WTC11 (cell line): ENCODE data around the gene BICDL1. TPM values are rescaled to one million over a fixed set of nuclear protein-coding genes. Genes with fewer than 3 reads are reported as not detected.

ENCODE experiments used
- ATAC-seq: fragments of 200-7000 bp; cut with Tn5 transposase; 2 replicates; pipeline ENCODE4 v1.10.0; 2021; ENCODE audit warnings: mild to moderate bottlenecking, moderate library complexity
- CTCF ChIA-PET: fragments of 300-600 bp; sonication (Branson Sonifier 250); formaldehyde crosslinking; loops from one replicate; lab custom pipeline; 2021; ENCODE audit warnings: antibody characterized with exemption; lab: Charles Lee
- POLR2A ChIA-PET: fragments of 350-600 bp; sonication (Branson Sonifier 250); formaldehyde crosslinking; loops from one replicate; lab custom pipeline; 2021; ENCODE audit warnings: antibody characterized with exemption; lab: Charles Lee
- DNase-seq: peaks from one replicate; pipeline ENCODE4 v3.0.0; 2021; ENCODE audit warnings: low spot score
- H3K27ac Mint-ChIP-seq: 2 replicates; pipeline ENCODE4 v1.8.0; 2021; ENCODE audit warnings: mixed read lengths
- H3K27me3 Mint-ChIP-seq: 2 replicates; pipeline ENCODE4 v1.8.0; 2021; ENCODE audit warnings: low read depth, mild to moderate bottlenecking, moderate library complexity, mixed read lengths
- H3K36me3 Mint-ChIP-seq: 2 replicates; pipeline ENCODE4 v1.8.0; 2021; ENCODE audit warnings: mixed read lengths
- H3K4me1 Mint-ChIP-seq: 2 replicates; pipeline ENCODE4 v1.8.0; 2022; ENCODE audit warnings: mixed read lengths
- H3K4me3 Mint-ChIP-seq: 2 replicates; pipeline ENCODE4 v1.8.0; 2021; ENCODE audit warnings: mild to moderate bottlenecking, moderate library complexity, mixed read lengths
- H3K9me3 Mint-ChIP-seq: 2 replicates; pipeline ENCODE4 v1.8.0; 2021; ENCODE audit warnings: mixed read lengths
- AFF4 ChIP-seq: sonication (generic); formaldehyde crosslinking; IDR thresholded peaks from 2 replicates; pipeline ENCODE4 v1.8.1; 2023; ENCODE audit warnings: mild to moderate bottlenecking, missing genetic modification reagents, borderline replicate concordance
- AR ChIP-seq: fragments of 250-450 bp; sonication (Bioruptor Pico); IDR thresholded peaks from 2 replicates; pipeline ENCODE4 v1.9.0; 2021; ENCODE audit warnings: mild to moderate bottlenecking
- ATF1 ChIP-seq: sonication (generic); formaldehyde crosslinking; IDR thresholded peaks from 2 replicates; pipeline ENCODE4 v1.8.1; 2023; ENCODE audit warnings: mild to moderate bottlenecking, moderate library complexity, missing genetic modification reagents
- ATF2 ChIP-seq: sonication (generic); formaldehyde crosslinking; IDR thresholded peaks from 2 replicates; pipeline ENCODE4 v1.8.1; 2022; ENCODE audit warnings: low read depth, missing genetic modification reagents, borderline replicate concordance
- ATF3 ChIP-seq: sonication (generic); formaldehyde crosslinking; conservative IDR thresholded peaks from 2 replicates; pipeline ENCODE4 v1.8.1; 2022; ENCODE audit warnings: mild to moderate bottlenecking, missing genetic modification reagents
- CREM ChIP-seq: sonication (generic); formaldehyde crosslinking; IDR thresholded peaks from 2 replicates; pipeline ENCODE4 v1.8.1; 2022; ENCODE audit warnings: mild to moderate bottlenecking, missing genetic modification reagents, moderate library complexity
- ERG ChIP-seq: fragments of 250-450 bp; sonication (Bioruptor Pico); IDR thresholded peaks from 2 replicates; pipeline ENCODE4 v1.8.0; 2021; ENCODE audit warnings: mild to moderate bottlenecking
- FOXK1 ChIP-seq: sonication (generic); formaldehyde crosslinking; IDR thresholded peaks from 2 replicates; pipeline ENCODE4 v1.8.0; 2022; ENCODE audit warnings: mild to moderate bottlenecking, moderate library complexity, missing genetic modification reagents
- FOXP1 ChIP-seq: sonication (generic); formaldehyde crosslinking; IDR thresholded peaks from 2 replicates; pipeline ENCODE4 v1.8.0; 2022; ENCODE audit warnings: missing genetic modification reagents, mild to moderate bottlenecking, moderate library complexity, borderline replicate concordance
- HMGA2 ChIP-seq: fragments of 250-450 bp; sonication (Bioruptor Pico); IDR thresholded peaks from 2 replicates; pipeline ENCODE4 v1.4.0; 2021; ENCODE audit warnings: mild to moderate bottlenecking, moderate library complexity
- RORB ChIP-seq: fragments of 250-450 bp; sonication (Bioruptor Pico); IDR thresholded peaks from 2 replicates; pipeline ENCODE4 v1.9.0; 2021; ENCODE audit warnings: mild to moderate bottlenecking
- ZNF138 ChIP-seq: sonication (generic); formaldehyde crosslinking; conservative IDR thresholded peaks from 2 replicates; pipeline ENCODE4 v1.8.1; 2022; ENCODE audit warnings: mild to moderate bottlenecking, moderate library complexity, missing genetic modification reagents
- ZNF512 ChIP-seq: sonication (generic); formaldehyde crosslinking; IDR thresholded peaks from 2 replicates; pipeline ENCODE4 v1.8.1; 2022; ENCODE audit warnings: missing genetic modification reagents, borderline replicate concordance
- ZNF671 ChIP-seq: fragments of 250-450 bp; sonication (Bioruptor Pico); IDR thresholded peaks from 2 replicates; pipeline ENCODE4 v1.8.0; 2021; ENCODE audit warnings: mild to moderate bottlenecking
- total RNA-seq: library from RNA; stranded (reverse); gene quantifications from 3 replicates; pipeline ENCODE4 v1.2.3, GENCODE V29; 2021
- TF ChIP-seq, protein P1 (sequence below): sonication (generic); formaldehyde crosslinking; IDR thresholded peaks from 2 replicates; pipeline ENCODE4 v1.8.0; 2023; ENCODE audit warnings: missing genetic modification reagents
- TF ChIP-seq, protein P2 (sequence below): sonication (generic); formaldehyde crosslinking; IDR thresholded peaks from 2 replicates; pipeline ENCODE4 v1.8.0; 2022; ENCODE audit warnings: mild to moderate bottlenecking, missing genetic modification reagents
- TF ChIP-seq, protein P3 (sequence below): sonication (generic); formaldehyde crosslinking; IDR thresholded peaks from 2 replicates; pipeline ENCODE4 v1.8.0; 2023; ENCODE audit warnings: missing genetic modification reagents, mild to moderate bottlenecking, borderline replicate concordance

The BICDL1 gene
- total RNA-seq, 1 experiment from 2014 or later = 23.1 TPM

- TF ChIP-seq ATF2 (no peak), ZNF138 (no peak), AR (CRISPR knock-in tag) (no peak), ZNF671 (CRISPR knock-in tag) (no peak), FOXP1 (CRISPR knock-in tag) (no peak)
Observed at GRCh38 chr12:119964929-119965328, 24.1 kb upstream of the BICDL1 start (continued).

GRCh38 chr12:119980242-119980641, 8.8 kb upstream of the BICDL1 start:
- Mint-ChIP-seq H3K4me3 (no peak overlapping the region), H3K27ac (no peak overlapping the region), H3K9me3 (no peaks in the 10 kb centered on the region), H3K27me3 (peaks cover 4% of the 10 kb centered on the region), H3K36me3 (no peaks in the 10 kb centered on the region), H3K4me1 (no peaks in the 10 kb centered on the region)
- CTCF ChIA-PET = no interaction called here
- POLR2A ChIA-PET = no interaction called here
- ATAC-seq (no peak), DNase-seq (no peak)
- TF ChIP-seq ERG (CRISPR knock-in tag) (no peak), FOXK1 (CRISPR knock-in tag) (no peak), ATF1 (CRISPR knock-in tag) (no peak), CREM (CRISPR knock-in tag) (no peak), RORB (CRISPR knock-in tag) (no peak), ZNF512 (no peak), ATF3 (CRISPR knock-in tag) (no peak), AFF4 (CRISPR knock-in tag) (no peak), HMGA2 (CRISPR knock-in tag) (no peak)
- TF ChIP-seq, protein P1, sequence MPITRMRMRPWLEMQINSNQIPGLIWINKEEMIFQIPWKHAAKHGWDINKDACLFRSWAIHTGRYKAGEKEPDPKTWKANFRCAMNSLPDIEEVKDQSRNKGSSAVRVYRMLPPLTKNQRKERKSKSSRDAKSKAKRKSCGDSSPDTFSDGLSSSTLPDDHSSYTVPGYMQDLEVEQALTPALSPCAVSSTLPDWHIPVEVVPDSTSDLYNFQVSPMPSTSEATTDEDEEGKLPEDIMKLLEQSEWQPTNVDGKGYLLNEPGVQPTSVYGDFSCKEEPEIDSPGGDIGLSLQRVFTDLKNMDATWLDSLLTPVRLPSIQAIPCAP (CRISPR knock-in tag) = no peak
- TF ChIP-seq, protein P2, sequence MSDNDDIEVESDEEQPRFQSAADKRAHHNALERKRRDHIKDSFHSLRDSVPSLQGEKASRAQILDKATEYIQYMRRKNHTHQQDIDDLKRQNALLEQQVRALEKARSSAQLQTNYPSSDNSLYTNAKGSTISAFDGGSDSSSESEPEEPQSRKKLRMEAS (CRISPR knock-in tag) = no peak
- TF ChIP-seq, protein P3, sequence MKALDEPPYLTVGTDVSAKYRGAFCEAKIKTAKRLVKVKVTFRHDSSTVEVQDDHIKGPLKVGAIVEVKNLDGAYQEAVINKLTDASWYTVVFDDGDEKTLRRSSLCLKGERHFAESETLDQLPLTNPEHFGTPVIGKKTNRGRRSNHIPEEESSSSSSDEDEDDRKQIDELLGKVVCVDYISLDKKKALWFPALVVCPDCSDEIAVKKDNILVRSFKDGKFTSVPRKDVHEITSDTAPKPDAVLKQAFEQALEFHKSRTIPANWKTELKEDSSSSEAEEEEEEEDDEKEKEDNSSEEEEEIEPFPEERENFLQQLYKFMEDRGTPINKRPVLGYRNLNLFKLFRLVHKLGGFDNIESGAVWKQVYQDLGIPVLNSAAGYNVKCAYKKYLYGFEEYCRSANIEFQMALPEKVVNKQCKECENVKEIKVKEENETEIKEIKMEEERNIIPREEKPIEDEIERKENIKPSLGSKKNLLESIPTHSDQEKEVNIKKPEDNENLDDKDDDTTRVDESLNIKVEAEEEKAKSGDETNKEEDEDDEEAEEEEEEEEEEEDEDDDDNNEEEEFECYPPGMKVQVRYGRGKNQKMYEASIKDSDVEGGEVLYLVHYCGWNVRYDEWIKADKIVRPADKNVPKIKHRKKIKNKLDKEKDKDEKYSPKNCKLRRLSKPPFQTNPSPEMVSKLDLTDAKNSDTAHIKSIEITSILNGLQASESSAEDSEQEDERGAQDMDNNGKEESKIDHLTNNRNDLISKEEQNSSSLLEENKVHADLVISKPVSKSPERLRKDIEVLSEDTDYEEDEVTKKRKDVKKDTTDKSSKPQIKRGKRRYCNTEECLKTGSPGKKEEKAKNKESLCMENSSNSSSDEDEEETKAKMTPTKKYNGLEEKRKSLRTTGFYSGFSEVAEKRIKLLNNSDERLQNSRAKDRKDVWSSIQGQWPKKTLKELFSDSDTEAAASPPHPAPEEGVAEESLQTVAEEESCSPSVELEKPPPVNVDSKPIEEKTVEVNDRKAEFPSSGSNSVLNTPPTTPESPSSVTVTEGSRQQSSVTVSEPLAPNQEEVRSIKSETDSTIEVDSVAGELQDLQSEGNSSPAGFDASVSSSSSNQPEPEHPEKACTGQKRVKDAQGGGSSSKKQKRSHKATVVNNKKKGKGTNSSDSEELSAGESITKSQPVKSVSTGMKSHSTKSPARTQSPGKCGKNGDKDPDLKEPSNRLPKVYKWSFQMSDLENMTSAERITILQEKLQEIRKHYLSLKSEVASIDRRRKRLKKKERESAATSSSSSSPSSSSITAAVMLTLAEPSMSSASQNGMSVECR (CRISPR knock-in tag) = no peak
